Astrocyte (in vitro differentiated cells and primary cell): Measurements from ENCODE around the gene SLC66A2.

Experiments used
- EZH2 ChIP-seq: IDR thresholded peaks from 2 replicates; pipeline ENCODE4 v1.6.1; 2012; ENCODE audit warnings: mild to moderate bottlenecking, low read length, inconsistent platforms; ENCODE audit not compliant: insufficient read depth
- TF ChIP-seq, protein P1 (sequence below): IDR thresholded peaks from 2 replicates; pipeline ENCODE4 v1.5.1; 2011; ENCODE audit warnings: low read depth, mild to moderate bottlenecking, inconsistent platforms, low read length, moderate library complexity; ENCODE audit not compliant: insufficient read depth

DNA sequence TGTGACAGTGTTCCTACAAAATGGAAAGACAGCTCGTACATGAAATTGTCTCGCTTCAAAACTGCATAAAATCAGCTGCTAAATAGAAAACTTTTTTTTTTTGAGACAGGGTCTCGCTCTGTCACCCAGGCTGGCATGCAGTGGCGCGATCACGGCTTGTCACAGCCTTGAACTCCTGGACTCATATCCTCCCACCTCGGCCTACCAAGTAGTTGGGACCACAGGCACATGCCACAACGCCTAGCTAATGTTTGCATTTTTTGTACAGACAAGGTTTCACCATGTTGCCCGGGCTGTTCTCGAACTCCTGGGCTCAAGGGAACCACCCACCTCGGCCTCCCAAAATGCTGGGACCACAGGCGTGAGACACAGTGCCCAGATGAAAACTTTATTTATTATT, 33.7 kb upstream of the SLC66A2 start:
- TF ChIP-seq, protein P1, sequence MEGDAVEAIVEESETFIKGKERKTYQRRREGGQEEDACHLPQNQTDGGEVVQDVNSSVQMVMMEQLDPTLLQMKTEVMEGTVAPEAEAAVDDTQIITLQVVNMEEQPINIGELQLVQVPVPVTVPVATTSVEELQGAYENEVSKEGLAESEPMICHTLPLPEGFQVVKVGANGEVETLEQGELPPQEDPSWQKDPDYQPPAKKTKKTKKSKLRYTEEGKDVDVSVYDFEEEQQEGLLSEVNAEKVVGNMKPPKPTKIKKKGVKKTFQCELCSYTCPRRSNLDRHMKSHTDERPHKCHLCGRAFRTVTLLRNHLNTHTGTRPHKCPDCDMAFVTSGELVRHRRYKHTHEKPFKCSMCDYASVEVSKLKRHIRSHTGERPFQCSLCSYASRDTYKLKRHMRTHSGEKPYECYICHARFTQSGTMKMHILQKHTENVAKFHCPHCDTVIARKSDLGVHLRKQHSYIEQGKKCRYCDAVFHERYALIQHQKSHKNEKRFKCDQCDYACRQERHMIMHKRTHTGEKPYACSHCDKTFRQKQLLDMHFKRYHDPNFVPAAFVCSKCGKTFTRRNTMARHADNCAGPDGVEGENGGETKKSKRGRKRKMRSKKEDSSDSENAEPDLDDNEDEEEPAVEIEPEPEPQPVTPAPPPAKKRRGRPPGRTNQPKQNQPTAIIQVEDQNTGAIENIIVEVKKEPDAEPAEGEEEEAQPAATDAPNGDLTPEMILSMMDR: no peak
- no peak for TF ChIP-seq EZH2
